ENCODE data around the gene ACMSD. TPM values are rescaled to one million over a fixed set of nuclear protein-coding genes. Genes with fewer than 3 reads are reported as not detected.
A peak's percentile ranks its signal among the peaks of the same experiment; 100 is the strongest.
"Not testable (repeated sequence)": the region's sequence is repeated elsewhere in the genome, so short reads cannot be mapped to it uniquely, and the experiment has no call there.

The ACMSD gene
- total RNA-seq, 1 donor from 2014 or later, result not detected

- DNase-seq (ENCODE audit: low spot score in 2 of 2) (no peak), FAIRE-seq (no peak)
These were observed 61.7 kb downstream of the ACMSD start for GRCh38 chr2:134900151-134900550.

GRCh38 chr2:134903701-134904100 is 65.3 kb downstream of the ACMSD start:
- not testable (repeated sequence) for DNase-seq (ENCODE audit: low spot score in 2 of 2); FAIRE-seq

GRCh38 chr2:134905168-134905567 is 66.8 kb downstream of the ACMSD start:
- no peak for DNase-seq (ENCODE audit: low spot score in 2 of 2)
- FAIRE-seq, result no peak

- DNase-seq (ENCODE audit: low spot score in 2 of 2) (no peak), FAIRE-seq (no peak)
These were observed 68.3 kb downstream of the ACMSD start for GRCh38 chr2:134906726-134907125.

GRCh38 chr2:134907441-134908116 is 69.2 kb downstream of the ACMSD start:
- not testable (repeated sequence) for FAIRE-seq; DNase-seq (ENCODE audit: low spot score in 2 of 2)

- FAIRE-seq, result no peak
- DNase-seq (ENCODE audit: low spot score in 2 of 2), result no peak
These were observed 72.5 kb downstream of the ACMSD start for GRCh38 chr2:134910763-134911399.

- DNase-seq (ENCODE audit: low spot score in 2 of 2) (no peak), FAIRE-seq (no peak)
These were observed 73.0 kb downstream of the ACMSD start for GRCh38 chr2:134911400-134911785.

GRCh38 chr2:134912361-134912760 is 73.9 kb downstream of the ACMSD start:
- DNase-seq (ENCODE audit: low spot score in 2 of 2), result no peak

GRCh38 chr2:134917360-134917865 is 79.0 kb downstream of the ACMSD start:
- no peak for FAIRE-seq
- DNase-seq (ENCODE audit: low spot score in 2 of 2), result no peak

More at GRCh38 chr2:134912361-134912760, 73.9 kb downstream of the ACMSD start:
- FAIRE-seq, result no peak

GRCh38 chr2:134917888-134918525 is 79.6 kb downstream of the ACMSD start:
- no peak for FAIRE-seq
- no peak for DNase-seq (ENCODE audit: low spot score in 2 of 2)

- DNase-seq (ENCODE audit: low spot score in 2 of 2) (peak; percentile 90 to 91), FAIRE-seq (no peak)
These were observed 80.3 kb downstream of the ACMSD start, which contains the start of gene CCNT2 for GRCh38 chr2:134918526-134919340. Gene CCNT2, plus strand, starts transcription at chr2:134918822. Its CDS starts 33 bp downstream, at chr2:134918855.

GRCh38 chr2:134919341-134920210 is 81.2 kb downstream of the ACMSD start:
- no peak for DNase-seq (ENCODE audit: low spot score in 2 of 2)
- no peak for FAIRE-seq

- DNase-seq (ENCODE audit: low spot score in 2 of 2), result no peak
- FAIRE-seq, result no peak
These were observed 86.5 kb downstream of the ACMSD start for GRCh38 chr2:134924912-134925311.

- DNase-seq (ENCODE audit: low spot score in 2 of 2) (no peak), FAIRE-seq (no peak)
These were observed 88.0 kb downstream of the ACMSD start for GRCh38 chr2:134926231-134926931.

- FAIRE-seq (no peak), DNase-seq (ENCODE audit: low spot score in 2 of 2) (no peak)
These were observed 88.8 kb downstream of the ACMSD start for GRCh38 chr2:134927195-134927594.

GRCh38 chr2:134932864-134933526 is 94.6 kb downstream of the ACMSD start:
- DNase-seq (ENCODE audit: low spot score in 2 of 2) (no peak), FAIRE-seq (no peak)

GRCh38 chr2:134933732-134934131 is 95.3 kb downstream of the ACMSD start:
- DNase-seq (ENCODE audit: low spot score in 2 of 2), result no peak
- FAIRE-seq, result no peak

- FAIRE-seq (no peak), DNase-seq (ENCODE audit: low spot score in 2 of 2) (no peak)
These were observed 95.7 kb downstream of the ACMSD start for GRCh38 chr2:134934150-134934549.
